HG02610 (cell line): ENCODE measurements around the gene NFAM1.

ENCODE experiments used
- ATAC-seq: cut with Tn5 transposase; IDR thresholded peaks from one replicate; pipeline ENCODE4 v1.9.1; 2021; ENCODE audit warnings: mild to moderate bottlenecking, moderate library complexity; ENCODE audit not compliant: unreplicated experiment

NFAM1 gene

GRCh38 chr22:42416671-42417230 is 15.5 kb downstream of the NFAM1 start:
- ATAC-seq, result no peak

GRCh38 chr22:42414565-42415303 is 17.5 kb downstream of the NFAM1 start:
- ATAC-seq, result no peak

- ATAC-seq, result no peak
These were observed 18.2 kb downstream of the NFAM1 start for GRCh38 chr22:42414021-42414420.

GRCh38 chr22:42412744-42413333 is 19.4 kb downstream of the NFAM1 start:
- no peak for ATAC-seq

- ATAC-seq, result no peak
These were observed 21.5 kb downstream of the NFAM1 start for GRCh38 chr22:42410708-42411107.

GRCh38 chr22:42408810-42409529 is 23.2 kb downstream of the NFAM1 start:
- no peak for ATAC-seq

- no peak for ATAC-seq
These were observed 23.9 kb downstream of the NFAM1 start for GRCh38 chr22:42408276-42408675.

- ATAC-seq, result no peak
These were observed 27.9 kb downstream of the NFAM1 start for GRCh38 chr22:42404266-42404665.

- ATAC-seq, result no peak
These were observed 30.5 kb downstream of the NFAM1 start for GRCh38 chr22:42401535-42402334.

- no peak for ATAC-seq
These were observed 31.2 kb downstream of the NFAM1 start for GRCh38 chr22:42400811-42401534.

- ATAC-seq, result no peak
These were observed 32.6 kb downstream of the NFAM1 start for GRCh38 chr22:42399315-42400271.

GRCh38 chr22:42397332-42398249 is 34.6 kb downstream of the NFAM1 start:
- no peak for ATAC-seq

- no peak for ATAC-seq
These were observed 35.4 kb downstream of the NFAM1 start for GRCh38 chr22:42396621-42397331.

GRCh38 chr22:42389143-42389542 is 43.1 kb downstream of the NFAM1 start:
- ATAC-seq, result no peak

- ATAC-seq, result no peak
These were observed 43.9 kb downstream of the NFAM1 start for GRCh38 chr22:42388130-42388797.

- no peak for ATAC-seq
These were observed 44.6 kb downstream of the NFAM1 start for GRCh38 chr22:42387631-42388030.

GRCh38 chr22:42385696-42386095 is 46.5 kb downstream of the NFAM1 start:
- ATAC-seq, result no peak
